ENCODE measurements around the gene LRMDA.

The LRMDA gene

DNA sequence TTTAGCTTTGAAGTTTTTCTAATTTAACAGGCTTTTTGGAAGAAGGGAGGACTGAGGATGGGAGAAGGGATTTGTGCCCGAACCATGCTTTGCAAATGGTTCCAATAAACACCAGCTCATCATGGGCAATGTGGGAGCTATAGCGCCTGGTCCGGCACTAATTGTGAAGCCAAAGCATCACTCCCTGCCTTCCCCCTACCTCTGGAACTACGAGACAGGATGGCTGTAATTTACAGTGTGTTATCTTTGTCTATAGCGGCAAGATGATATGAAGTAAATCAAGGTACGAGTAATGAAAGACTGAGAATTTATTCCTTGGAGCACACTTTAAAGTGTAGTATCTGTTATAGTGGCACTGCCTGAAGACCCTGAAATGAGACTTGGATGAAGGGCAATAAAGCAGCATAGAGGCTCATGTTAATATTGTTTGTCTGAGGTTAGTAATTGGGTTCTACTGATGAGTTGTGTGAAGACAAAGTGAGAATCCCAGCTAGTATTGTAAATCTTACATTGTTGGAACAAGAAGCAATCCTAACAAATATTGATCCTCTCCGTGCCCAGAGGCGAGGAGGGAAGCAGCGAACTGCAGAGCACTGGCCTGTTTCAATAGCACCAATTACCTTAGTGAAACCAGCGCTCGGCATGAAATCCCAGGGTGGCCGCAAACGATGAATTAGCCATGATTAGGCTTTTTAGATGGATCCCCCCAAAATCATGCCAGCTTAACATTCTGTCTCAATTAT is 507.1 kb downstream of the LRMDA start:
- no peak for DNase-seq (ENCODE audit: extremely low spot score)
- TF ChIP-seq CTCF (IDR thresholded peaks at IDR 0.05; ENCODE audit: control extremely low read depth, extremely low read depth, low read depth, missing control alignments): no peak
- ChIA-PET POLR2A (no interaction called here), CTCF (interaction anchor here (1.2 to 2.0 kb wide), 2 partner anchors 11 to 13 kb away, joined by 4 to 6 read pairs; no protein-coding TSS in a partner anchor)

- no peak for TF ChIP-seq CTCF (IDR thresholded peaks at IDR 0.05; ENCODE audit: control extremely low read depth, extremely low read depth, low read depth, missing control alignments)
- ChIA-PET CTCF (no interaction called here), POLR2A (no interaction called here)
- no peak for DNase-seq (ENCODE audit: extremely low spot score)
These were observed 508.1 kb downstream of the LRMDA start for GRCh38 chr10:75939541-75939940.

DNA sequence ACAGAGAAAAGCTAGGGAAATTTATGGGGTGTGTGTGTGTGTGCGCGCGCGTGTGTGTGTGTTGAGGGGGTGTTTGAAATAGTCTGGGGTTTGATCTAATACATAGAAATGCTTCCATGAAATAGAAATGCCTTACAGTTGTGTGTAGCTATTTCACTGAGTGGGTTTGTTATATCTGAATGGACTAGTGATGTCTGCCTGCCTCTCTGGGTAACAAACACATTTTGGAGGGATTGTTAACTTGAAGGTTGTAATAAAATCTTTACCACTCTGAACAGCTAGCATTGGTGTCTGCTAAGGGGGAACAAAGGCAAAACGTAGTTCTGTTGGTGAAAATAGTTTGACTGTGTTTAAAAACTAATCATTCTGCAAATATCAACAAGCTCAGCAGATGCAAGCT is 509.3 kb downstream of the LRMDA start:
- ChIA-PET POLR2A (no interaction called here), CTCF (interaction anchor here (0.8 to 1.4 kb wide), 2 partner anchors 9 to 10 kb away, joined by 4 read pairs; no protein-coding TSS in a partner anchor)
- DNase-seq (ENCODE audit: extremely low spot score): no peak
- no peak for TF ChIP-seq CTCF (IDR thresholded peaks at IDR 0.05; ENCODE audit: control extremely low read depth, extremely low read depth, low read depth, missing control alignments)

DNA sequence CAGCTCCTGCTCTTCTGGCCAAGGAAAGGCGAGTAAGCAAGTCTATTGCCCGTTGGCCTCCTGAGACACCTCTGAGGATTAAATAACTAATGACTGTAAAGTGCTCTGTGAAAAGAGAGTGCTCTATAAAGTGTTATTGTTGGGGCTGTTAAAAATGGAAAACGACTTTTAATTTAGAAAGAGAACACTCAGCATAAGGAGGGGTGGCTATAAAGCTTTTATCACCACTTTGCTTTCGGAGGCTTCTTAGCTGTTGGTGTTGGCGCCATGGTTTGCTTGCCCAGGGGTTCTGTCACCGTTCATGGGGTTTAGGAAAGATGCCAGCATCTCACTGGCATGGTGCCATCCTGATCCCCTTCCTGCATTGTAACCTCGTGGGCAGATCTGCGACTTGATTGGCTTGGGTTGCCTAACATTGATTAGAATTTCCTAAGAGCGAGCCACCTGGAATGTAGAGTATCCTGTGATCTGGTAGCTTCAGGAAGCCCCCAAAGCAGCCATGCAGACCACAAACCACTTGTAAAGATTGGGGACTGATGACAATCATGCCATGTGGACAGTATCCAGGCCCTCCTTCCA is 509.9 kb downstream of the LRMDA start:
- no peak for TF ChIP-seq CTCF (IDR thresholded peaks at IDR 0.05; ENCODE audit: control extremely low read depth, extremely low read depth, low read depth, missing control alignments)
- ChIA-PET CTCF (interaction anchor here (1.4 kb wide), 1 partner anchor 9 kb away, joined by 4 read pairs; no protein-coding TSS in a partner anchor), POLR2A (no interaction called here)
- DNase-seq (ENCODE audit: extremely low spot score): no peak

DNA sequence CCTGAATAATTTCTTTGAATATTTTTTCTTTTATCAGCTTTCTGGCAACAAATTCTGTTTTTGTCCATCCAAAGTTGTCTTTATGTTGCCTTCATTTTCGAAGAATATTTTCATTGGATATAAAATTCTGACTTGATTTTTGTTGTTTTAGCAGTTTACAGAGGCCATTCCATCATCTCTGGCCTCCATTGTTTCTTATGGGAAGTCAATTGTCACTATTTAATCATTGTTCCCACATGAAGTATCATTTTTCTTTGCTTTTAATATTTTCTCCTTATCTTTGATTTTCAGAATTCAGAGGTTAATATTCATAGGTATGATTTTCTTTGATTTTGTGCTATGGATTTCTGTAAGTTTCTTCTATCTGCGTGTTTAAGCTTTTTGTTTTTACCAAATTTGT is 512.6 kb downstream of the LRMDA start:
- POLR2A ChIA-PET: no interaction called here
- DNase-seq (ENCODE audit: extremely low spot score): no peak
- CTCF ChIA-PET: interaction anchor here (1.2 to 1.8 kb wide), 3 partner anchors 14 to 28 kb away, joined by 3 to 5 read pairs (median 4); no protein-coding TSS in a partner anchor
- no peak for TF ChIP-seq CTCF (IDR thresholded peaks at IDR 0.05; ENCODE audit: control extremely low read depth, extremely low read depth, low read depth, missing control alignments)

DNA sequence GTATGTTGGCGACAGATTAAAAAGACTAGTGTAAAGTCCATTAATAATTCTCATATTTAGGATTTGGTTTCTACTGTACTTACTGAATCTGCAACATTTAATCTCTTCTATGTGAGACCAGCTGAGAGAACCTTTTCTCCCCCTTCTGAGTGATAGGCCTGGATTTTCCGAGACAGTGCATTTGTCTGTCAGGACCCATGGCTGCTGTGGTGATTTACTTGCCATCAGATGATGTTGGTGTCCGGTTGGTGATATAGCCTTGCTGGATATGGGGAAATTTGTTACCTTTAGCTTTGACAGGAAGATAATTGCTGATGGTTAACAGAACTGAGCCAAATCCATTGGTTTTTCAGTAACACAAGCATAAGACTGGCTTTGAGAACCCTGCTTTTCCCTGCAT is 517.2 kb downstream of the LRMDA start:
- POLR2A ChIA-PET: no interaction called here
- no peak for TF ChIP-seq CTCF (IDR thresholded peaks at IDR 0.05; ENCODE audit: control extremely low read depth, extremely low read depth, low read depth, missing control alignments)
- CTCF ChIA-PET: no interaction called here
- DNase-seq (ENCODE audit: extremely low spot score): no peak

Measured in GM10248 (cell line).